Activated CD8-positive, alpha-beta memory T cell treated with anti-CD3 and anti-CD28 coated beads, Interleukin-2, amount 10 ng/mL, durations not matched to agents 7 days and 5 days (primary cell): ENCODE measurements around the gene MARF1. TPM values are rescaled to one million over a fixed set of nuclear protein-coding genes. Genes with fewer than 3 reads are reported as not detected.
"Not testable (repeated sequence)": the region's sequence is repeated elsewhere in the genome, so short reads cannot be mapped to it uniquely, and the experiment has no call there.

Experiments
- ATAC-seq: fragments of 150-1000 bp; cut with Tn5 transposase; one replicate; pipeline ENCODE4 v1.10.0; 2021; ENCODE audit warnings: moderate library complexity
- CTCF ChIA-PET: fragments of 350-600 bp; sonication (Branson Sonifier 250); formaldehyde crosslinking; loops from one replicate; lab custom pipeline; 2021; ENCODE audit warnings: antibody characterized with exemption; lab: Charles Lee
- DNase-seq: peaks from one replicate; pipeline ENCODE4 v3.0.0-alpha.2; 2020
- H3K27ac Mint-ChIP-seq: one replicate; pipeline ENCODE4 v1.8.0; 2021; ENCODE audit warnings: mild to moderate bottlenecking, mixed read lengths
- H3K27me3 Mint-ChIP-seq: one replicate; pipeline ENCODE4 v1.8.0; 2021; ENCODE audit warnings: mixed read lengths
- H3K36me3 Mint-ChIP-seq: one replicate; pipeline ENCODE4 v1.8.0; 2021; ENCODE audit warnings: mild to moderate bottlenecking, mixed read lengths
- H3K4me1 Mint-ChIP-seq: one replicate; pipeline ENCODE4 v1.8.0; 2021; ENCODE audit warnings: mixed read lengths
- H3K4me3 Mint-ChIP-seq: one replicate; pipeline ENCODE4 v1.8.0; 2021; ENCODE audit warnings: mild to moderate bottlenecking, moderate library complexity, mixed read lengths
- H3K9me3 Mint-ChIP-seq: one replicate; pipeline ENCODE4 v1.8.0; 2022; ENCODE audit warnings: low read depth, mixed read lengths
- total RNA-seq, 2 experiments: library from RNA; stranded (reverse); gene quantifications; one replicate each; pipeline ENCODE4 v1.2.3, GENCODE V29; 2021

MARF1 gene
- total RNA-seq, 2 experiments from 2014 or later, result 67.7 to 75.3 TPM

- Mint-ChIP-seq H3K4me3 (no peak overlapping the region), H3K4me1 (peaks cover 4% of the 10 kb centered on the region), H3K27me3 (no peaks in the 10 kb centered on the region), H3K36me3 (peaks cover 7% of the 10 kb centered on the region), H3K9me3 (no peaks in the 10 kb centered on the region), H3K27ac (no peak overlapping the region)
- CTCF ChIA-PET, result no interaction called here
- no peak for ATAC-seq
- DNase-seq, result no peak
Observed at GRCh38 chr16:15576960-15577958, 65.7 kb downstream of the MARF1 start.

DNA sequence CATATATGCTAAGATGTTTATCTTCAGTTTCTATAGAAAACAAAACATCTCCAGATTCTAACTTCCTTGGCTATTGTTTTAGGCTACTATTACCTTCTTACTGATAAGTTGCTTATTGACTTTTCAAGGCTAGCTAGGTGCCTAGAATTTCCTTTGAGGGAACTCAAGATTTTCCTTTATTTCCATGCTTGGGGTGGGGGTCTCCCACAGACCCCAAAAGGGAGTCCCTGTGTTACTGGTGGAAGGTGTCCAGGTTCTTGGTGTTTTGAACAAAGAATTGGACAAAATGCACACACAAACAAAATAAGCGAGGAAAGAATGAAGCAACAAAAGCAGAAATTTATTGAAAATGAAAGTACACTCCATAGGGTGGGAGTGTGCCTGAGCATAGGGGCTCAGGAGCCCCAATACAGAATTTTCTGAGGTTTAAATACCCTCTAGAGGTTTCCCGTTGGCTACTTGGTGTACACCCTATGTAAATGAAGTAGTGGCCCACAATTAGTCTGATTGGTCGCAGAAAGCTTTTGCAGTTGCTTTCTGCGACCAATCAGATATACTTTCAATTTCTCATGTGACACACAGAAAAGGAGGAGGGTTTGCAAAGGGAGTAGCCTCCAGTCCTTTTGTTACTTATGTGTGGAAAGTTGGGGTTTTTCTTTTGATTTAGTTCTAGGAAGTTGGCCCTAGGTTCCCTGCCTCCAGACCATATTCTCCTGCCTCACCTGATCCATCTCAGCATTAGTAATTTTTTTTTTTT lies 67.5 kb downstream of the MARF1 start:
- DNase-seq (no peak), ATAC-seq (no peak)
- peaks cover 2% of the 10 kb centered on the region for H3K4me1 Mint-ChIP-seq
- H3K36me3 Mint-ChIP-seq, result peaks cover 7% of the 10 kb centered on the region
- no peaks in the 10 kb centered on the region for H3K9me3 Mint-ChIP-seq
- CTCF ChIA-PET, result no interaction called here
- no peak overlapping the region for H3K4me3 Mint-ChIP-seq
- no peak overlapping the region for H3K27ac Mint-ChIP-seq
- H3K27me3 Mint-ChIP-seq, result no peaks in the 10 kb centered on the region

GRCh38 chr16:15574614-15574948 lies 68.4 kb downstream of the MARF1 start:
- CTCF ChIA-PET, result interaction anchor here (0.5 kb wide), 1 partner anchor 14 kb away, joined by 3 read pairs; no protein-coding TSS in a partner anchor
- Mint-ChIP-seq H3K9me3 (no peaks in the 10 kb centered on the region), H3K4me3 (no peak overlapping the region), H3K36me3 (peaks cover 7% of the 10 kb centered on the region), H3K27me3 (no peaks in the 10 kb centered on the region), H3K4me1 (peaks cover 2% of the 10 kb centered on the region), H3K27ac (no peak overlapping the region)
- ATAC-seq, result no peak
- no peak for DNase-seq

DNA sequence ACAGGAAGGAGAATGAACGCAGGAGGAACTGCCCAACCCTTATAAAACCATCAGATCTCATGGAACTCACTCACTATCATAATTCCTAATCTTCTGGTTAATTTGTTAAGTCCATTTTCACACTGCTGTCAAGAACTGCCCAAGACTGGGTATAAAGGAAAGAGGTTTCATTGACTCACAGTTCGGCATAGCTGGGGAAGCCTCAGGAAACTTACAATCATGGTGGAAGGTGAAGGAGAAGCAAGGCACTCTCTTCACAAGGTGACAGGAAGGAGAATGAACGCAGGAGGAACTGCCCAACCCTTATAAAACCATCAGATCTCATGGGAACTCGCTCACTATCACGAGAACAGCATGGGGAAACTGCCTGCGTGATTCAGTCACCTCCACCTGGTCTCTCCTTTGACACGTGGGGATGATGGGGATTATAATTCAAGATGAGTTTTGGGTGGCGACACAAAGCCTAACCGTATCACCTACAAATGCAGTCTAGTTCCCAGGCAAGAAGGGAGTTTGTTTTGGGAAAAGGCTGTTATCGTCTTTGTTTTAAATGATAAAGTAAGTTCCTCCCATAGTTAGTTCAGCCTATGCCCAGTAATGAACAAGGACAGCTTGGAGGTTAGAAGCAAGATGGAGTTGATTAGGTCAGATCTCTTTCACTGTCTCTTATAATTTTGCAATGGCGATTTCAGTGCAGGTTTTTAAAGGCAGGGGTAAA lies 68.9 kb downstream of the MARF1 start:
- not testable (repeated sequence) for ATAC-seq, H3K27ac Mint-ChIP-seq, DNase-seq, H3K36me3 Mint-ChIP-seq, H3K4me1 Mint-ChIP-seq, H3K9me3 Mint-ChIP-seq, H3K27me3 Mint-ChIP-seq, H3K4me3 Mint-ChIP-seq
- CTCF ChIA-PET, result interaction anchor here (0.5 kb wide), 1 partner anchor 13 kb away, joined by 3 read pairs; no protein-coding TSS in a partner anchor

- Mint-ChIP-seq H3K27me3 (no peaks in the 10 kb centered on the region), H3K27ac (no peak overlapping the region), H3K4me3 (no peak overlapping the region), H3K4me1 (peaks cover 2% of the 10 kb centered on the region), H3K36me3 (peaks cover 7% of the 10 kb centered on the region), H3K9me3 (no peaks in the 10 kb centered on the region)
- CTCF ChIA-PET, result interaction anchor here (0.6 kb wide), 1 partner anchor 38 kb away, joined by 3 read pairs; no protein-coding TSS in a partner anchor
- ATAC-seq (no peak), DNase-seq (no peak)
Observed at GRCh38 chr16:15573274-15573895, 69.6 kb downstream of the MARF1 start.

GRCh38 chr16:15572329-15573001 lies 70.5 kb downstream of the MARF1 start:
- Mint-ChIP-seq H3K27me3 (no peaks in the 10 kb centered on the region), H3K27ac (no peak overlapping the region), H3K4me1 (peaks cover 2% of the 10 kb centered on the region), H3K4me3 (no peak overlapping the region), H3K9me3 (no peaks in the 10 kb centered on the region), H3K36me3 (peaks cover 7% of the 10 kb centered on the region)
- CTCF ChIA-PET, result interaction anchor here (0.6 kb wide), 1 partner anchor 39 kb away, joined by 3 read pairs; no protein-coding TSS in a partner anchor
- no peak for ATAC-seq
- DNase-seq, result no peak

- H3K36me3 Mint-ChIP-seq, result peaks cover 7% of the 10 kb centered on the region
- H3K27ac Mint-ChIP-seq, result no peak overlapping the region
- CTCF ChIA-PET, result no interaction called here
- H3K4me1 Mint-ChIP-seq, result peaks cover 2% of the 10 kb centered on the region
- H3K4me3 Mint-ChIP-seq, result no peak overlapping the region
- DNase-seq, result no peak
- H3K9me3 Mint-ChIP-seq, result no peaks in the 10 kb centered on the region
- no peak for ATAC-seq
- H3K27me3 Mint-ChIP-seq, result no peaks in the 10 kb centered on the region
Observed at GRCh38 chr16:15571557-15571956, 71.4 kb downstream of the MARF1 start.

DNA sequence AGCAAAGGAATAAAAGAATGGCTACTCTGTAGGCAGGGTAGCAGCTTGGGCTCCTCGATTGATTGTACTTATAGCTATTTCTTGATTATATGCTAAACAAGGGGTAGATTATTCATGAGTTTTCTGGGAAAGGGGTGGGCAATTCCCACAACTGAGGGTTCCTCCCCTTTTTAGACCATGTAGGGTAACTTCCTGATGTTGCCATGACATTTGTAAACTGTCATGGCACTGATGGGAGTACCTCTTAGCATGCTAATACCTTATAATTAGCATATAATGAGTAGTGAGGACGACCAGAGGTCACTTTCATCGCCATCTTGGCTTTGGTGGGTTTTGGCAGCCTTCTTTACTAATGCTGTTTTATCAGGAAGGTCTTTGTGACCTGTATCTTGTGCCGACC lies 72.3 kb downstream of the MARF1 start:
- H3K36me3 Mint-ChIP-seq, H3K27ac Mint-ChIP-seq, CTCF ChIA-PET, ATAC-seq, H3K4me1 Mint-ChIP-seq, DNase-seq, H3K4me3 Mint-ChIP-seq, H3K27me3 Mint-ChIP-seq, H3K9me3 Mint-ChIP-seq: not testable (repeated sequence)

- no peak overlapping the region for H3K27ac Mint-ChIP-seq
- ATAC-seq, result no peak
Observed at GRCh38 chr16:15567823-15568222, 75.1 kb downstream of the MARF1 start.

DNA sequence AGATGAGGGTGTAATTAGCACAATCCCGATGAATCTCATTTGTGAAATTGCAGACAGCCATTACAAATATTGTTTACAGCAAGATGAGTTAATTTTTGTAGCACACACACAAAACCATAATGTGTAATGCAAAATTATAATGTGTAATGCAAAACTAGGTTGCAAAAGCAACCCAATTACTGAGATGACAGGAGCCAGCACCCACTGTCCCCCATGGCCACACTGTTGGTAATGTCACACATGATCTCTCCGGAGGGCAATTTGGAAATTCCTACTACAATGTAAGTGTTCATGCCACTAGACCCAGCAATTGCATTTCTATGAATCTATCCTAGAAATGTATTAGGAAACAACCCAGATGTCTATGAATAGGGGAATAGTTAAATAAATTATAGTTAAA lies 76.9 kb downstream of the MARF1 start:
- peaks cover 1% of the 10 kb centered on the region for H3K4me1 Mint-ChIP-seq
- no peaks in the 10 kb centered on the region for H3K27me3 Mint-ChIP-seq
- no peak overlapping the region for H3K4me3 Mint-ChIP-seq
- DNase-seq, result no peak
- no peak for ATAC-seq
- CTCF ChIA-PET, result no interaction called here
- H3K27ac Mint-ChIP-seq, result no peak overlapping the region
- peaks cover 2% of the 10 kb centered on the region for H3K9me3 Mint-ChIP-seq
- peaks cover 2% of the 10 kb centered on the region for H3K36me3 Mint-ChIP-seq

More at GRCh38 chr16:15567823-15568222, 75.1 kb downstream of the MARF1 start:
- Mint-ChIP-seq H3K27me3 (no peaks in the 10 kb centered on the region), H3K4me1 (peaks cover 1% of the 10 kb centered on the region), H3K4me3 (no peak overlapping the region), H3K9me3 (peaks cover 2% of the 10 kb centered on the region), H3K36me3 (peaks cover 5% of the 10 kb centered on the region)
- CTCF ChIA-PET, result no interaction called here
- no peak for DNase-seq

GRCh38 chr16:15564604-15565339 lies 78.2 kb downstream of the MARF1 start:
- H3K4me3 Mint-ChIP-seq, result no peak overlapping the region
- H3K27ac Mint-ChIP-seq, result no peak overlapping the region
- H3K4me1 Mint-ChIP-seq, result peaks cover 1% of the 10 kb centered on the region
- CTCF ChIA-PET, result no interaction called here
- H3K36me3 Mint-ChIP-seq, result peaks cover 2% of the 10 kb centered on the region
- DNase-seq (no peak), ATAC-seq (no peak)
- H3K9me3 Mint-ChIP-seq, result peaks cover 2% of the 10 kb centered on the region
- no peaks in the 10 kb centered on the region for H3K27me3 Mint-ChIP-seq

DNA sequence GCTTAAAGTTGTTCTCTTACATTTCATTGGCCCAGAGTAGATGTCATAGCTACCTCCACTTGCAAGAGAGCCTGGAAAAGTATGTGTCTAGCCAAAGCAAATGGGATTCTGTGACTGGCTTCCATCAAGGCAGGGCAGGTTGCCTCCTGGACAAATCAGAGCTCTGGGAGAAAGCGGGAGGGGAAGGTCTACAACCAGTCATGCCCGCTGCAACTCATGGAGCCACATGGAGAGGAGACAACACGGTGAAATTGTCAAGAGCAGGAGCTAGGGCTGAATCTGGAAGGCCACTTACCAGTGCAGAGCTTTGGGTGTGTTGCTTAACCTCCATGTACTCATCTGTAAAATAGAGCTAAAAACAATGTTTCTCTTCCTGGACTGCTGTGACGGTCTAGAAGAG lies 83.8 kb downstream of the MARF1 start:
- peaks cover 2% of the 10 kb centered on the region for H3K9me3 Mint-ChIP-seq

More for the DNA sequence above, 83.8 kb downstream of the MARF1 start:
- ATAC-seq (no peak), DNase-seq (no peak)
- Mint-ChIP-seq H3K27ac (no peak overlapping the region), H3K36me3 (peaks cover 2% of the 10 kb centered on the region), H3K4me3 (no peak overlapping the region), H3K27me3 (no peaks in the 10 kb centered on the region), H3K4me1 (peaks cover 1% of the 10 kb centered on the region)
- CTCF ChIA-PET, result no interaction called here
